ENCODE data around the gene MUC4. TPM values are rescaled to one million over a fixed set of nuclear protein-coding genes. Genes with fewer than 3 reads are reported as not detected.
"Not testable (repeated sequence)": the region's sequence is repeated elsewhere in the genome, so short reads cannot be mapped to it uniquely, and the experiment has no call there.

MUC4 gene
- polyA plus RNA-seq, 1 experiment, result not detected

- ChIA-PET POLR2A (interaction anchor here (1.1 kb wide), 1 partner anchor 24 kb away, joined by 3 read pairs; no protein-coding TSS in a partner anchor), CTCF (no interaction called here)
- TF ChIP-seq CTCF (IDR thresholded peaks at IDR 0.05; ENCODE audit: low read depth, low read length), result no peak
- Histone ChIP-seq H3K9me3 (ENCODE audit: control insufficient read depth, insufficient read depth, low read length) (peaks cover 6% of the 10 kb centered on the region; the same call in 1 of the 2 replicates), H3K4me3 (ENCODE audit: low read depth, low read length) (no peak overlapping the region), H3K27me3 (ENCODE audit: control insufficient read depth, insufficient read depth, low read length) (peaks cover 36% of the 10 kb centered on the region), H3K27ac (ENCODE audit: low read depth, low read length) (no peak overlapping the region)
- DNase-seq (ENCODE audit: low read depth, low spot score), result no peak
Observed at GRCh38 chr3:195806916-195807231, 4.9 kb downstream of the MUC4 start.

- no peak overlapping the region for H3K27ac ChIP-seq (ENCODE audit: low read depth, low read length)
- H3K4me3 ChIP-seq (ENCODE audit: low read depth, low read length), result no peak overlapping the region
- DNase-seq (ENCODE audit: low read depth, low spot score), result no peak
- no peak for TF ChIP-seq CTCF (IDR thresholded peaks at IDR 0.05; ENCODE audit: low read depth, low read length)
- peaks cover 36% of the 10 kb centered on the region for H3K27me3 ChIP-seq (ENCODE audit: control insufficient read depth, insufficient read depth, low read length)
- CTCF ChIA-PET, result no interaction called here
- peaks cover 6% of the 10 kb centered on the region; the same call in 1 of the 2 replicates for H3K9me3 ChIP-seq (ENCODE audit: control insufficient read depth, insufficient read depth, low read length)
- POLR2A ChIA-PET, result interaction anchor here (1.1 kb wide), 1 partner anchor 25 kb away, joined by 3 read pairs; no protein-coding TSS in a partner anchor
Observed at GRCh38 chr3:195806211-195806915, 5.4 kb downstream of the MUC4 start.

- peaks cover 44% of the 10 kb centered on the region for H3K27me3 ChIP-seq (ENCODE audit: control insufficient read depth, insufficient read depth, low read length)
- H3K9me3 ChIP-seq (ENCODE audit: control insufficient read depth, insufficient read depth, low read length); DNase-seq (ENCODE audit: low read depth, low spot score); CTCF ChIA-PET; H3K4me3 ChIP-seq (ENCODE audit: low read depth, low read length); H3K27ac ChIP-seq (ENCODE audit: low read depth, low read length): not testable (repeated sequence)
- POLR2A ChIA-PET, result interaction anchor here (1.1 kb wide), 1 partner anchor 26 kb away, joined by 3 read pairs; no protein-coding TSS in a partner anchor
Observed at GRCh38 chr3:195805588-195805987, 6.1 kb downstream of the MUC4 start.

- no peak for DNase-seq (ENCODE audit: low read depth, low spot score)
- ChIA-PET CTCF (no interaction called here), POLR2A (no interaction called here)
- no peak for TF ChIP-seq CTCF (IDR thresholded peaks at IDR 0.05; ENCODE audit: low read depth, low read length)
- H3K27ac ChIP-seq (ENCODE audit: low read depth, low read length), result no peak overlapping the region
- H3K27me3 ChIP-seq (ENCODE audit: control insufficient read depth, insufficient read depth, low read length), result peaks cover 47% of the 10 kb centered on the region
- no peak overlapping the region for H3K4me3 ChIP-seq (ENCODE audit: low read depth, low read length)
- H3K9me3 ChIP-seq (ENCODE audit: control insufficient read depth, insufficient read depth, low read length), result peaks cover 6% of the 10 kb centered on the region; the same call in 1 of the 2 replicates
Observed at GRCh38 chr3:195805181-195805580, 6.5 kb downstream of the MUC4 start.

- ChIA-PET CTCF (interaction anchor here (1.0 to 1.3 kb wide), 3 partner anchors 47 to 60 kb away, joined by 4 to 5 read pairs (median 5); no protein-coding TSS in a partner anchor), POLR2A (no interaction called here)
- H3K4me3 ChIP-seq (ENCODE audit: low read depth, low read length), result no peak overlapping the region
- peak; percentile 11 for DNase-seq (ENCODE audit: low read depth, low spot score)
- H3K27ac ChIP-seq (ENCODE audit: low read depth, low read length), result no peak overlapping the region
- peaks cover 46% of the 10 kb centered on the region for H3K27me3 ChIP-seq (ENCODE audit: control insufficient read depth, insufficient read depth, low read length)
- TF ChIP-seq CTCF (IDR thresholded peaks at IDR 0.05; ENCODE audit: low read depth, low read length), result no peak
- no peaks in the 10 kb centered on the region; the same call in 1 of the 2 replicates for H3K9me3 ChIP-seq (ENCODE audit: control insufficient read depth, insufficient read depth, low read length)
Observed at GRCh38 chr3:195803289-195803908, 8.3 kb downstream of the MUC4 start.
